CD14-positive monocyte (primary cell): ENCODE results near the gene AKAP6. TPM values are rescaled to one million over a fixed set of nuclear protein-coding genes. Genes with fewer than 3 reads are reported as not detected.

Source experiments
- DNase-seq, 3 donors: peaks; one replicate each; pipeline ENCODE4 v3.0.0-alpha.2; 2011 to 2022
- H2AFZ ChIP-seq: 2 replicates; pipeline ENCODE4 v1.6.0; 2012; ENCODE audit warnings: mild to moderate bottlenecking, low read depth, low read length, inconsistent platforms; ENCODE audit not compliant: insufficient read depth, poor library complexity, severe bottlenecking
- H3K27ac ChIP-seq, 2 donors: 1 replicate in 1 of 2; 2 replicates in 1 of 2; pipeline ENCODE4 v1.5.1; 2012 to 2013; ENCODE audit warnings: low read length in 2 of 2, control low read depth in 1 of 2, inconsistent platforms in 1 of 2, low read depth in 1 of 2, mild to moderate bottlenecking in 1 of 2
- H3K27me3 ChIP-seq, 2 donors: one replicate each; pipeline versions ENCODE4 v1.6.0 to v1.6.1; 2011 to 2013; ENCODE audit warnings: low read length in 2 of 2; ENCODE audit not compliant: control insufficient read depth in 2 of 2, insufficient read depth in 2 of 2
- H3K36me3 ChIP-seq, 2 donors: replicated peaks in 1 of 2; 1 replicate in 1 of 2; 2 replicates in 1 of 2; pipeline versions ENCODE4 v1.5.1 to v1.6.1; 2012 to 2013; ENCODE audit warnings: low read length in 2 of 2, control low read depth in 1 of 2, inconsistent platforms in 1 of 2, mild to moderate bottlenecking in 1 of 2; ENCODE audit not compliant: insufficient read depth in 2 of 2, control insufficient read depth in 1 of 2
- H3K4me1 ChIP-seq, 2 donors: 1 replicate in 1 of 2; 2 replicates in 1 of 2; pipeline versions ENCODE4 v1.5.1 to v1.6.1; 2012 to 2013; ENCODE audit warnings: low read length in 2 of 2, control low read depth in 1 of 2, inconsistent platforms in 1 of 2, mild to moderate bottlenecking in 1 of 2, moderate library complexity in 1 of 2; ENCODE audit not compliant: insufficient read depth in 2 of 2, control insufficient read depth in 1 of 2
- H3K4me2 ChIP-seq: replicated peaks from 2 replicates; pipeline ENCODE3; 2012; ENCODE audit warnings: low read length, moderate library complexity, mild to moderate bottlenecking; ENCODE audit not compliant: poor library complexity, severe bottlenecking; ENCODE audit errors: extremely low read depth
- H3K4me3 ChIP-seq, 3 experiments: fragments of 200-600 bp in 1 of 3; sonication (generic) in 1 of 3; replicated peaks in 1 of 3; 1 replicate in 2 of 3; 2 replicates in 1 of 3; pipeline ENCODE4 v1.5.1; 2011 to 2013; ENCODE audit warnings: low read length in 3 of 3, mild to moderate bottlenecking in 3 of 3, control low read depth in 2 of 3, low read depth in 2 of 3, inconsistent platforms in 1 of 3, moderate library complexity in 1 of 3
- H3K79me2 ChIP-seq: 2 replicates; pipeline ENCODE4 v1.6.0; 2012; ENCODE audit warnings: mild to moderate bottlenecking, control low read depth, inconsistent platforms, low read length, moderate library complexity; ENCODE audit not compliant: insufficient read depth
- H3K9ac ChIP-seq: 2 replicates; pipeline ENCODE4 v1.6.0; 2017; ENCODE audit warnings: low read length, mild to moderate bottlenecking; ENCODE audit not compliant: insufficient read depth, poor library complexity, severe bottlenecking
- H3K9me3 ChIP-seq, 2 donors: replicated peaks in 1 of 2; 1 replicate in 1 of 2; 2 replicates in 1 of 2; pipeline versions ENCODE4 v1.5.1 to v1.6.1; 2012 to 2013; ENCODE audit warnings: low read length in 2 of 2, control low read depth in 1 of 2; ENCODE audit not compliant: control insufficient read depth in 1 of 2, insufficient read depth in 1 of 2
- H4K20me1 ChIP-seq: 2 replicates; pipeline ENCODE4 v1.6.0; 2012; ENCODE audit warnings: mild to moderate bottlenecking, low read length, control low read depth, moderate library complexity; ENCODE audit not compliant: insufficient read depth
- H3K27ac Mint-ChIP-seq, 7 donors: one replicate each; pipeline ENCODE4 v1.8.0; 2020; ENCODE audit warnings: mild to moderate bottlenecking in 7 of 7, mixed read lengths in 7 of 7, moderate library complexity in 6 of 7, inconsistent platforms in 2 of 7
- H3K27me3 Mint-ChIP-seq, 3 donors: one replicate each; pipeline ENCODE4 v1.8.0; 2021 to 2022; ENCODE audit warnings: low read depth in 3 of 3, mild to moderate bottlenecking in 3 of 3, mixed read lengths in 3 of 3, moderate library complexity in 3 of 3, inconsistent platforms in 1 of 3
- H3K36me3 Mint-ChIP-seq, 2 donors: one replicate each; pipeline ENCODE4 v1.8.0; 2020; ENCODE audit warnings: mixed read lengths in 2 of 2, inconsistent platforms in 1 of 2, mild to moderate bottlenecking in 1 of 2
- H3K4me1 Mint-ChIP-seq: one replicate; pipeline ENCODE4 v1.8.0; 2020; ENCODE audit warnings: mild to moderate bottlenecking, mixed read lengths
- H3K4me3 Mint-ChIP-seq, 2 donors: one replicate each; pipeline ENCODE4 v1.8.0; 2020; ENCODE audit warnings: mild to moderate bottlenecking in 2 of 2, mixed read lengths in 2 of 2, moderate library complexity in 1 of 2
- H3K9me3 Mint-ChIP-seq, 7 donors: one replicate each; pipeline ENCODE4 v1.8.0; 2020 to 2022; ENCODE audit warnings: mixed read lengths in 7 of 7, mild to moderate bottlenecking in 6 of 7, moderate library complexity in 6 of 7, inconsistent platforms in 2 of 7
- WGBS: methylation state at CpG from one replicate; pipeline ENCODE4 v1.1.5; 2013; ENCODE audit warnings: missing lambda C conversion rate; ENCODE audit not compliant: insufficient coverage; 5-methylcytosine and 5-hydroxymethylcytosine counted together
- intact Hi-C, 2 donors: fragments of 100-400 bp; cut with micrococcal nuclease; formaldehyde crosslinking; loops; one replicate each; pipeline versions ENCODE4 v1.15.0 to v1.15.1; 2023
- polyA plus RNA-seq, 3 donors: library from polyadenylated mRNA; depleted of rRNA in 1 of 3; unstranded in 2 of 3; stranded (reverse) in 1 of 3; fragments of 300-500 nt in 2 of 3; fragments of >200 nt in 1 of 3; fragmentation: Illumina TruSeq in 2 of 3; gene quantifications; 1 replicate in 2 of 3; 2 replicates in 1 of 3; pipeline ENCODE4 v1.2.3, GENCODE V29; 2012 to 2021
- TF ChIP-seq, protein P1 (sequence below): fragments of 200-600 bp; IDR thresholded peaks from one replicate; pipeline ENCODE4 v1.8.0; 2022; ENCODE audit warnings: antibody characterized with exemption, mild to moderate bottlenecking

AKAP6 gene
- polyA plus RNA-seq, 3 donors, result not detected

DNA sequence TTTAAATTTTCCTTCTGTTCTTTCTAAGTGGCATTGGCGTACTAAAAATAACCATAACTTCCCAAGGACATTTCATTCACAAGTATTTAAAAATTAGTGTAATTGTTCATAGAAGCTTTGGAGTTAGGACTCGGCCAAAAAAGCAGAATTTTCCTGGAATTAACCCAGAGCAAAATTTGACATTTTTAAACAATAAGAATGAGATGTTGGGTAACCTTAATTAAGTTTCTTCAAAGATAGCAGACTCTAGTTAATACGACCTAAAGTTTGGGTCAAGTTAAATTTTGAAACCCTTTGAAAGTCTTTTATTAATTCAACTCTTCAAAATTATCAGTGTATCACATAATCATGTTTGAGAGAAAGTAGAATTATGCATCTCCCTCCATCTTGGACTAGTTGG lies 118.3 kb downstream of the AKAP6 start:
- no peak overlapping the region for H3K27ac ChIP-seq
- Mint-ChIP-seq H3K4me3 (no peak overlapping the region), H3K9me3 (peaks cover 0 to 3% (median 0%) of the 10 kb centered on the region in 7 donors), H3K27ac (no peak overlapping the region), H3K4me1 (no peaks in the 10 kb centered on the region), H3K36me3 (no peaks in the 10 kb centered on the region), H3K27me3 (peaks cover 0 to 2% (median 0%) of the 10 kb centered on the region in 3 donors)
- no peak for DNase-seq
- intact Hi-C loops, result no loop called here
- H2AFZ ChIP-seq, result no peak overlapping the region
- H3K9me3 ChIP-seq, result no peaks in the 10 kb centered on the region
- H3K27me3 ChIP-seq, result no peaks in the 10 kb centered on the region
- WGBS, result no CpG with 5 or more reads among the region's 3 CpGs
- H3K9ac ChIP-seq, result no peak overlapping the region
- H3K4me3 ChIP-seq, result no peak overlapping the region
- H3K79me2 ChIP-seq, result no peaks in the 10 kb centered on the region
- no peaks in the 10 kb centered on the region for H3K4me1 ChIP-seq
- TF ChIP-seq, protein P1, sequence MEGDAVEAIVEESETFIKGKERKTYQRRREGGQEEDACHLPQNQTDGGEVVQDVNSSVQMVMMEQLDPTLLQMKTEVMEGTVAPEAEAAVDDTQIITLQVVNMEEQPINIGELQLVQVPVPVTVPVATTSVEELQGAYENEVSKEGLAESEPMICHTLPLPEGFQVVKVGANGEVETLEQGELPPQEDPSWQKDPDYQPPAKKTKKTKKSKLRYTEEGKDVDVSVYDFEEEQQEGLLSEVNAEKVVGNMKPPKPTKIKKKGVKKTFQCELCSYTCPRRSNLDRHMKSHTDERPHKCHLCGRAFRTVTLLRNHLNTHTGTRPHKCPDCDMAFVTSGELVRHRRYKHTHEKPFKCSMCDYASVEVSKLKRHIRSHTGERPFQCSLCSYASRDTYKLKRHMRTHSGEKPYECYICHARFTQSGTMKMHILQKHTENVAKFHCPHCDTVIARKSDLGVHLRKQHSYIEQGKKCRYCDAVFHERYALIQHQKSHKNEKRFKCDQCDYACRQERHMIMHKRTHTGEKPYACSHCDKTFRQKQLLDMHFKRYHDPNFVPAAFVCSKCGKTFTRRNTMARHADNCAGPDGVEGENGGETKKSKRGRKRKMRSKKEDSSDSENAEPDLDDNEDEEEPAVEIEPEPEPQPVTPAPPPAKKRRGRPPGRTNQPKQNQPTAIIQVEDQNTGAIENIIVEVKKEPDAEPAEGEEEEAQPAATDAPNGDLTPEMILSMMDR, result no peak
- no peak overlapping the region for H3K4me2 ChIP-seq
- H3K36me3 ChIP-seq, result no peaks in the 10 kb centered on the region
- H4K20me1 ChIP-seq, result no peaks in the 10 kb centered on the region

DNA sequence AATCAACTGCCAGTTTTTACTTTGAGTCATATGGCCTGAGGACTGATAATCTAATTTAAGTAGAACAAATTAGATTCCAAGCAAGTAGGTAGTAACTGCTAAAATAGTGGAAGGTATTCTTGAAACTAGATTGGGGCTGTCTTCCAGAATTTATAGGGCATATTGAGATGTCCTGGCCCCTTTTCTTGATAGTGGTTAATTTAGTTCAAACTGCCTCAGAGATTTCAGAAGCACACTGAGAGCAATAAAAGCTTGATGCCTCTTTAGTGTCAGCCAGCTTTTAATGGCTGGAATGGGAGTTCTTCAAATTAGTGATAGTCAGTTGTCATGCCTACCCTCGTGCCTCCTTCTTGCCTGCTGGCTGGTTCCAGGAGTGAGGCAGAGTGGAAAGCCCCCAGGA lies 120.5 kb downstream of the AKAP6 start:
- H3K27me3 Mint-ChIP-seq, result no peaks in the 10 kb centered on the region

More for the DNA sequence above, 120.5 kb downstream of the AKAP6 start:
- Mint-ChIP-seq H3K4me1 (no peaks in the 10 kb centered on the region), H3K36me3 (no peaks in the 10 kb centered on the region), H3K27ac (no peak overlapping the region), H3K4me3 (no peak overlapping the region), H3K9me3 (peaks cover 0 to 6% (median 0%) of the 10 kb centered on the region in 7 donors)
- Histone ChIP-seq H2AFZ (no peak overlapping the region), H3K4me1 (no peaks in the 10 kb centered on the region), H3K9me3 (no peaks in the 10 kb centered on the region), H3K9ac (no peak overlapping the region), H3K27me3 (no peaks in the 10 kb centered on the region), H3K36me3 (no peaks in the 10 kb centered on the region), H3K4me2 (no peak overlapping the region), H3K4me3 (no peak overlapping the region), H3K79me2 (no peaks in the 10 kb centered on the region), H3K27ac (no peak overlapping the region), H4K20me1 (no peaks in the 10 kb centered on the region)
- no peak for DNase-seq
- TF ChIP-seq, protein P1, result no peak
- intact Hi-C loops, result no loop called here
- 100% methylated on average over 1 of the region's 1 CpG for WGBS
